ENCODE measurements around the gene FOXJ3.

Gene FOXJ3

DNA sequence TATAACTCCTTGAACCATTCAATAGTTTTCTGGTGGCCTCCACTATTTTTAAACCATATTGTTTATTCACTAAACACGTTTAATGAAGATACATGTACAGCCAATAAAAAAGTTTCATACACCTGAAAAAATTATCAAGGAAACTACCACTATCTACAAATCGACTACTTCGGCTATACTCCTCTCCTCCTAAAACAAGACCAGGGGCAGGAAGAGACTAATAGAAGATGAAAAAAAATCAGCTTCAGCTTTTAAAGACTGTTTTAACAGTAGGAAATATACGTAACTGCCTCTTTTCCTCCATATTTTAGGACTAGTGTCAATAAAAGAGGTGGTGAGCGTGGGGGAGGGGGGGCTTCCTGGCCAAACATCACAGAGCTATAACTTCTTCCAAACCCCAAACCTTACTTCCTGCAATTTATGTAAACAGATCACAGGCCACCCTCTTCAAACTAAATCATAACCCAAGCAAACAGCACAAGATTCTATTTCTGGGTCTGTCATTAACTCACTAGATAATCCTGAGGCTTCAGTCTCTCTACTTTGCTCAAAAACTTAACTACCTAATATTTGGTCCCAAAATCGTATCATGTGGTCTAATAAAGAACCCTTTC lies 15.1 kb downstream of the FOXJ3 start:
- Histone ChIP-seq H3K4me1 (ENCODE audit: control insufficient read depth, low read depth, low read length) (no peaks in the 10 kb centered on the region), H3K9me3 (ENCODE audit: control insufficient read depth, low read depth, low read length) (no peaks in the 10 kb centered on the region), H3K27me3 (ENCODE audit: control insufficient read depth, insufficient read depth, low read length) (no peaks in the 10 kb centered on the region), H3K9ac (ENCODE audit: low read length) (no peak overlapping the region), H3K27ac (ENCODE audit: low read length) (no peak overlapping the region), H3K36me3 (ENCODE audit: control insufficient read depth, low read depth, low read length) (no peaks in the 10 kb centered on the region), H3K4me3 (ENCODE audit: low read length) (no peak overlapping the region)

GRCh38 chr1:42319128-42319851 lies 15.7 kb downstream of the FOXJ3 start:
- Histone ChIP-seq H3K9ac (ENCODE audit: low read length) (no peak overlapping the region), H3K36me3 (ENCODE audit: control insufficient read depth, low read depth, low read length) (no peaks in the 10 kb centered on the region), H3K9me3 (ENCODE audit: control insufficient read depth, low read depth, low read length) (no peaks in the 10 kb centered on the region), H3K4me3 (ENCODE audit: low read length) (no peak overlapping the region), H3K27me3 (ENCODE audit: control insufficient read depth, insufficient read depth, low read length) (no peaks in the 10 kb centered on the region), H3K27ac (ENCODE audit: low read length) (no peak overlapping the region), H3K4me1 (ENCODE audit: control insufficient read depth, low read depth, low read length) (no peaks in the 10 kb centered on the region)

GRCh38 chr1:42318601-42319000 lies 16.4 kb downstream of the FOXJ3 start:
- H3K9ac ChIP-seq (ENCODE audit: low read length) = no peak overlapping the region
- H3K9me3 ChIP-seq (ENCODE audit: control insufficient read depth, low read depth, low read length) = no peaks in the 10 kb centered on the region
- H3K27me3 ChIP-seq (ENCODE audit: control insufficient read depth, insufficient read depth, low read length) = no peaks in the 10 kb centered on the region
- no peak overlapping the region for H3K27ac ChIP-seq (ENCODE audit: low read length)
- no peak overlapping the region for H3K4me3 ChIP-seq (ENCODE audit: low read length)
- no peaks in the 10 kb centered on the region for H3K36me3 ChIP-seq (ENCODE audit: control insufficient read depth, low read depth, low read length)
- no peaks in the 10 kb centered on the region for H3K4me1 ChIP-seq (ENCODE audit: control insufficient read depth, low read depth, low read length)

GRCh38 chr1:42317308-42317707 lies 17.7 kb downstream of the FOXJ3 start:
- Histone ChIP-seq H3K9me3 (ENCODE audit: control insufficient read depth, low read depth, low read length) (no peaks in the 10 kb centered on the region), H3K9ac (ENCODE audit: low read length) (no peak overlapping the region), H3K27me3 (ENCODE audit: control insufficient read depth, insufficient read depth, low read length) (no peaks in the 10 kb centered on the region), H3K27ac (ENCODE audit: low read length) (no peak overlapping the region), H3K4me3 (ENCODE audit: low read length) (no peak overlapping the region), H3K4me1 (ENCODE audit: control insufficient read depth, low read depth, low read length) (no peaks in the 10 kb centered on the region), H3K36me3 (ENCODE audit: control insufficient read depth, low read depth, low read length) (no peaks in the 10 kb centered on the region)

DNA sequence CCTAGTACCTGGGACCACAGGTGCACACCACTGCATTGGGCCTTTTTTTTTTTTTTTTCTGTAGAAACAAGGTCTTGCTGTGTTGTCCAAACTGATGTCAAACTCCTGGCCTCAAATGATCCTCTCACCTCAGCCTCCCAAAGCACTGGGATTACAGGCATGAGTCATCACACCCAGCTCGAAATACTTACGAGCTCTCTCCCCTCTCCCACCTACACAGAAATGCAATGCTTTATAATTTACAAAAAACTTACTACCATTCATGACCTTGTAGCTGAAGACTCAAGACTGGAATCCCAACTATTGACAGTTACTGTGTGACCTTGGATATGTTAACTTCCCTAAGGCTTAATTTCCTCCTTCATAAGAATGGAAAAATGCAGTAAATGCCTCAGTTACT lies 18.7 kb downstream of the FOXJ3 start:
- no peaks in the 10 kb centered on the region for H3K27me3 ChIP-seq (ENCODE audit: control insufficient read depth, insufficient read depth, low read length)
- H3K27ac ChIP-seq (ENCODE audit: low read length) = no peak overlapping the region
- H3K4me3 ChIP-seq (ENCODE audit: low read length) = no peak overlapping the region
- H3K36me3 ChIP-seq (ENCODE audit: control insufficient read depth, low read depth, low read length) = no peaks in the 10 kb centered on the region
- H3K4me1 ChIP-seq (ENCODE audit: control insufficient read depth, low read depth, low read length) = no peaks in the 10 kb centered on the region
- H3K9me3 ChIP-seq (ENCODE audit: control insufficient read depth, low read depth, low read length) = no peaks in the 10 kb centered on the region
- no peak overlapping the region for H3K9ac ChIP-seq (ENCODE audit: low read length)

- Histone ChIP-seq H3K9me3 (ENCODE audit: control insufficient read depth, low read depth, low read length) (no peaks in the 10 kb centered on the region), H3K4me1 (ENCODE audit: control insufficient read depth, low read depth, low read length) (no peaks in the 10 kb centered on the region), H3K27ac (ENCODE audit: low read length) (no peak overlapping the region), H3K4me3 (ENCODE audit: low read length) (no peak overlapping the region), H3K27me3 (ENCODE audit: control insufficient read depth, insufficient read depth, low read length) (no peaks in the 10 kb centered on the region), H3K9ac (ENCODE audit: low read length) (no peak overlapping the region), H3K36me3 (ENCODE audit: control insufficient read depth, low read depth, low read length) (no peaks in the 10 kb centered on the region)
Measured at GRCh38 chr1:42315500-42315899, 19.5 kb downstream of the FOXJ3 start.

GRCh38 chr1:42313970-42314369 lies 21.1 kb downstream of the FOXJ3 start:
- Histone ChIP-seq H3K4me3 (ENCODE audit: low read length) (no peak overlapping the region), H3K36me3 (ENCODE audit: control insufficient read depth, low read depth, low read length) (no peaks in the 10 kb centered on the region), H3K27ac (ENCODE audit: low read length) (no peak overlapping the region), H3K27me3 (ENCODE audit: control insufficient read depth, insufficient read depth, low read length) (no peaks in the 10 kb centered on the region), H3K9me3 (ENCODE audit: control insufficient read depth, low read depth, low read length) (no peaks in the 10 kb centered on the region), H3K4me1 (ENCODE audit: control insufficient read depth, low read depth, low read length) (no peaks in the 10 kb centered on the region), H3K9ac (ENCODE audit: low read length) (no peak overlapping the region)

GRCh38 chr1:42312576-42313212 lies 22.3 kb downstream of the FOXJ3 start:
- Histone ChIP-seq H3K27ac (ENCODE audit: low read length) (no peak overlapping the region), H3K4me1 (ENCODE audit: control insufficient read depth, low read depth, low read length) (no peaks in the 10 kb centered on the region), H3K9me3 (ENCODE audit: control insufficient read depth, low read depth, low read length) (no peaks in the 10 kb centered on the region), H3K4me3 (ENCODE audit: low read length) (no peak overlapping the region), H3K27me3 (ENCODE audit: control insufficient read depth, insufficient read depth, low read length) (no peaks in the 10 kb centered on the region), H3K36me3 (ENCODE audit: control insufficient read depth, low read depth, low read length) (no peaks in the 10 kb centered on the region), H3K9ac (ENCODE audit: low read length) (no peak overlapping the region)

DNA sequence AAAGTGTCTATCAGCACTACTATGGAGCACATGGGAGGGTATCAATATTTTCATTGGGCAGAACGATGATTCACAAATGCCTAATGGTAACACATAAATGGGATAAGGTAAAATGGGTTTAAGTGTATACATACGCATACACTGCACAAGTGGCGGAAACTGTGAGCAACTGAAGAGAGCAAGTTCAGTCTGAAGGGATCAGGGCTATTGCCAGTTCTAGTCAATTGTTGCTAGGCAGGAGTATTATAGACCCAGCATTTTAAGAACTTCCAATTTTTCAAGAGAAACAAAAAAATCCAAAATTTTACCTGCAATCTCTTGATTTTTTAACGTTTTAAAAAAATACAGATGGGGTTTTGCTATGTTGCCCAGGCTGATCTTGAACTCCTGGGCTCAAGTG lies 23.1 kb downstream of the FOXJ3 start:
- Histone ChIP-seq H3K27ac (ENCODE audit: low read length) (no peak overlapping the region), H3K9ac (ENCODE audit: low read length) (no peak overlapping the region), H3K9me3 (ENCODE audit: control insufficient read depth, low read depth, low read length) (no peaks in the 10 kb centered on the region), H3K4me3 (ENCODE audit: low read length) (no peak overlapping the region), H3K4me1 (ENCODE audit: control insufficient read depth, low read depth, low read length) (no peaks in the 10 kb centered on the region), H3K27me3 (ENCODE audit: control insufficient read depth, insufficient read depth, low read length) (no peaks in the 10 kb centered on the region), H3K36me3 (ENCODE audit: control insufficient read depth, low read depth, low read length) (no peaks in the 10 kb centered on the region)

GRCh38 chr1:42311138-42311537 lies 23.9 kb downstream of the FOXJ3 start:
- Histone ChIP-seq H3K4me3 (ENCODE audit: low read length) (no peak overlapping the region), H3K9me3 (ENCODE audit: control insufficient read depth, low read depth, low read length) (no peaks in the 10 kb centered on the region), H3K36me3 (ENCODE audit: control insufficient read depth, low read depth, low read length) (no peaks in the 10 kb centered on the region), H3K4me1 (ENCODE audit: control insufficient read depth, low read depth, low read length) (no peaks in the 10 kb centered on the region), H3K27me3 (ENCODE audit: control insufficient read depth, insufficient read depth, low read length) (no peaks in the 10 kb centered on the region), H3K9ac (ENCODE audit: low read length) (no peak overlapping the region), H3K27ac (ENCODE audit: low read length) (no peak overlapping the region)

- Histone ChIP-seq H3K9ac (ENCODE audit: low read length) (no peak overlapping the region), H3K36me3 (ENCODE audit: control insufficient read depth, low read depth, low read length) (no peaks in the 10 kb centered on the region), H3K4me1 (ENCODE audit: control insufficient read depth, low read depth, low read length) (no peaks in the 10 kb centered on the region)
Measured at GRCh38 chr1:42306977-42307376, 28.1 kb downstream of the FOXJ3 start.

DNA sequence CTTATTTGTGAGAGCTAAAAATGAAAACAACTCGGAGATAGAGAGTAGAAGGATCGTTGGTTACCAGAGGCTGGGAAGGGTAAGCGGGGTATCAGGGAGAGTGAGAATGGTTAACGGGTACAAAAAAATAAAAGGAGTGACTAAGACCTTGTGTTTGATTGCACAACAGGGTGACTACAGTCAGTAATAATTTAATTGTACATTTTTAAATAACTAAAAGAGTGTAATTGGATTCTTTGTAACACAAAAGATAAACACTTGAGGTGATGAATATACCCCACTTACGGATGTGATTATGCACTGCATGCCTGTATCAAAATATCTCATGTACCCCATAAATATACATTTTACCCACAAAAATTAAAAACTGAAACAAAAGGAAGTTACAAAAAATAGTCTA lies 29.4 kb downstream of the FOXJ3 start:
- no peak overlapping the region for H3K27ac ChIP-seq (ENCODE audit: low read length)
- no peaks in the 10 kb centered on the region for H3K9me3 ChIP-seq (ENCODE audit: control insufficient read depth, low read depth, low read length)
- no peak overlapping the region for H3K4me3 ChIP-seq (ENCODE audit: low read length)
- no peak overlapping the region for H3K9ac ChIP-seq (ENCODE audit: low read length)
- H3K36me3 ChIP-seq (ENCODE audit: control insufficient read depth, low read depth, low read length) = no peaks in the 10 kb centered on the region
- H3K27me3 ChIP-seq (ENCODE audit: control insufficient read depth, insufficient read depth, low read length) = no peaks in the 10 kb centered on the region
- no peaks in the 10 kb centered on the region for H3K4me1 ChIP-seq (ENCODE audit: control insufficient read depth, low read depth, low read length)

More at GRCh38 chr1:42306977-42307376, 28.1 kb downstream of the FOXJ3 start:
- H3K4me3 ChIP-seq (ENCODE audit: low read length) = no peak overlapping the region
- no peaks in the 10 kb centered on the region for H3K9me3 ChIP-seq (ENCODE audit: control insufficient read depth, low read depth, low read length)
- no peak overlapping the region for H3K27ac ChIP-seq (ENCODE audit: low read length)
- H3K27me3 ChIP-seq (ENCODE audit: control insufficient read depth, insufficient read depth, low read length) = no peaks in the 10 kb centered on the region
